ENCODE results near the gene ISLR2. TPM values are rescaled to one million over a fixed set of nuclear protein-coding genes. Genes with fewer than 3 reads are reported as not detected.

The ISLR2 gene
- total RNA-seq, 1 experiment from 2014 or later, result 8.9 TPM

GRCh38 chr15:74156678-74157411 is 26.5 kb downstream of the ISLR2 start:
- H3K4me1 Mint-ChIP-seq, result peaks cover 10% of the 10 kb centered on the region
- no peak overlapping the region for H3K4me3 Mint-ChIP-seq
- TF ChIP-seq GABPB1 (CRISPR knock-in tag; IDR thresholded peaks at IDR 0.05), result no peak
- no peak for TF ChIP-seq TP53 (CRISPR knock-in tag; IDR thresholded peaks at IDR 0.05)
- TF ChIP-seq, protein P1, sequence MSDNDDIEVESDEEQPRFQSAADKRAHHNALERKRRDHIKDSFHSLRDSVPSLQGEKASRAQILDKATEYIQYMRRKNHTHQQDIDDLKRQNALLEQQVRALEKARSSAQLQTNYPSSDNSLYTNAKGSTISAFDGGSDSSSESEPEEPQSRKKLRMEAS (CRISPR knock-in tag; IDR thresholded peaks at IDR 0.05), result no peak
- no peak for TF ChIP-seq MXD4 (CRISPR knock-in tag; IDR thresholded peaks at IDR 0.05; ENCODE audit: borderline replicate concordance)
- TF ChIP-seq FOXJ3 (CRISPR knock-in tag; IDR thresholded peaks at IDR 0.05; ENCODE audit: borderline replicate concordance), result no peak
- no peak for TF ChIP-seq ZNF423 (CRISPR knock-in tag; IDR thresholded peaks at IDR 0.05)
- TF ChIP-seq ZNF121 (CRISPR knock-in tag; IDR thresholded peaks at IDR 0.05), result no peak
- TF ChIP-seq JAZF1 (CRISPR knock-in tag; IDR thresholded peaks at IDR 0.05), result no peak
- ChIA-PET CTCF (interaction anchor here (0.8 to 2.4 kb wide), 9 partner anchors 12 to 184 kb away, joined by 3 to 10 read pairs (median 5); partner anchors contain the start of gene STRA6), POLR2A (no interaction called here)
- DNase-seq (ENCODE audit: low spot score) (no peak), ATAC-seq (peak; percentile 36; the same call in 1 of the 2 replicates)
- no peaks in the 10 kb centered on the region for H3K9me3 Mint-ChIP-seq
- peaks cover 2% of the 10 kb centered on the region; the same call in 1 of the 2 replicates for H3K27me3 Mint-ChIP-seq (ENCODE audit: low read depth)
- H3K36me3 Mint-ChIP-seq, result no peaks in the 10 kb centered on the region
- no peak overlapping the region for H3K27ac Mint-ChIP-seq

DNA sequence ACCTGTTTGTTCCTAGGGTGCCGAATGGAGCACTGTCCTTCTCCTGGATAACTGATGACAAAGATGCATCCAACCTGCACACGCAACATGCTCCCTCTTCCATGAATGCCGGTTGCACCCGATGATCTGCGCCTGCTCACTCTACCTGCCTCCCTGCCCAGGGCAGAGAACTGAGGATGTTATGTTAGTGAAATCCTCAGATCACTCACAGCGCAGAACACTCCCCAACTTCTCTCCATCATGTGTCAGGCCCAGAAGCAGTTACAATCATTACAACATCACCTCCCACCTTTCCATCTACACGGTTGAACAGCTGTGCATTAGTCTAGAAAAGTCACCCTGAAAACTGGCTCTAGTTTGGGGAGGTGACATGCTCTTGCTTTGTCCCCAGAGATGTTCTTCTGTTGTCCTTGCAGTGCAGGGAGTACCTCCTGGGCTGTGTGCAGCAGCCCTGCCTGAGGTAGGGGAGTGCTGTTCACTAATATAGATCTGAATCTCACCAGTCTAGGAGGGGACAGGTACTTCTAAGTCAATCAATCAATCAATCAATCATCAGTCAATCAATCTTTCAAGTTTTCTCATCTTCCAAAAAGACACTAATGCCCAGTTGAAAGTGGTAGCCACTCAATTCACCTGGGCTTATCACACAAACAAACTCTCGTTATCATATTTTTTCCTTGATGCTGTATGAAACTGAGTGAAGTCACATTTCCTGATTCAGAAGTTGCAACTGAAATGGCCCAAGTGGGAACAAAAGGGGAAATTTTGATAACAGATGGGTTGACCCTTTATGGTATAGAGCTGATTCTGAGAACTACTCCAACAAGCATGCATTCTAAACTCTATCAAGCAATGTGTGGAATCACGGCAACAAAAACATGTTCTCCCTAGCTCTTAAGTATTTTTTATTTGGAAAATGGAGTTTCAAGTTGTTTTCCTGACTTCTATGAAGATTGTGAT is 27.8 kb downstream of the ISLR2 start:
- Mint-ChIP-seq H3K4me3 (no peak overlapping the region), H3K27ac (no peak overlapping the region), H3K27me3 (ENCODE audit: low read depth) (peaks cover 2% of the 10 kb centered on the region; the same call in 1 of the 2 replicates), H3K4me1 (peaks cover 10% of the 10 kb centered on the region), H3K9me3 (no peaks in the 10 kb centered on the region), H3K36me3 (no peaks in the 10 kb centered on the region)
- no peak for DNase-seq (ENCODE audit: low spot score)
- no peak for ATAC-seq
- CTCF ChIA-PET, result interaction anchor here (2.4 kb wide), 1 partner anchor 44 kb away, joined by 7 read pairs; the partner anchor contains the start of gene STRA6
- POLR2A ChIA-PET, result no interaction called here
- TF ChIP-seq PRRX2 (CRISPR knock-in tag; IDR thresholded peaks at IDR 0.05) (no peak), KAT7 (CRISPR knock-in tag; IDR thresholded peaks at IDR 0.05; ENCODE audit: borderline replicate concordance) (no peak), NR2C2 (CRISPR knock-in tag; IDR thresholded peaks at IDR 0.05) (no peak), NFATC4 (CRISPR knock-in tag; IDR thresholded peaks at IDR 0.05) (no peak), NFE2L1 (CRISPR knock-in tag; IDR thresholded peaks at IDR 0.05) (no peak), FOXK1 (CRISPR knock-in tag; IDR thresholded peaks at IDR 0.05) (no peak), NFYB (CRISPR knock-in tag; conservative IDR thresholded peaks at IDR 0.05; ENCODE audit: low read depth) (no peak), RORB (CRISPR knock-in tag; IDR thresholded peaks at IDR 0.05) (no peak), ESRRA (CRISPR knock-in tag; IDR thresholded peaks at IDR 0.05; ENCODE audit: borderline replicate concordance) (no peak)
- TF ChIP-seq, protein P2, sequence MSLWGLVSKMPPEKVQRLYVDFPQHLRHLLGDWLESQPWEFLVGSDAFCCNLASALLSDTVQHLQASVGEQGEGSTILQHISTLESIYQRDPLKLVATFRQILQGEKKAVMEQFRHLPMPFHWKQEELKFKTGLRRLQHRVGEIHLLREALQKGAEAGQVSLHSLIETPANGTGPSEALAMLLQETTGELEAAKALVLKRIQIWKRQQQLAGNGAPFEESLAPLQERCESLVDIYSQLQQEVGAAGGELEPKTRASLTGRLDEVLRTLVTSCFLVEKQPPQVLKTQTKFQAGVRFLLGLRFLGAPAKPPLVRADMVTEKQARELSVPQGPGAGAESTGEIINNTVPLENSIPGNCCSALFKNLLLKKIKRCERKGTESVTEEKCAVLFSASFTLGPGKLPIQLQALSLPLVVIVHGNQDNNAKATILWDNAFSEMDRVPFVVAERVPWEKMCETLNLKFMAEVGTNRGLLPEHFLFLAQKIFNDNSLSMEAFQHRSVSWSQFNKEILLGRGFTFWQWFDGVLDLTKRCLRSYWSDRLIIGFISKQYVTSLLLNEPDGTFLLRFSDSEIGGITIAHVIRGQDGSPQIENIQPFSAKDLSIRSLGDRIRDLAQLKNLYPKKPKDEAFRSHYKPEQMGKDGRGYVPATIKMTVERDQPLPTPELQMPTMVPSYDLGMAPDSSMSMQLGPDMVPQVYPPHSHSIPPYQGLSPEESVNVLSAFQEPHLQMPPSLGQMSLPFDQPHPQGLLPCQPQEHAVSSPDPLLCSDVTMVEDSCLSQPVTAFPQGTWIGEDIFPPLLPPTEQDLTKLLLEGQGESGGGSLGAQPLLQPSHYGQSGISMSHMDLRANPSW (CRISPR knock-in tag; conservative IDR thresholded peaks at IDR 0.05; ENCODE audit: low read depth), result no peak
- TF ChIP-seq, protein P3, sequence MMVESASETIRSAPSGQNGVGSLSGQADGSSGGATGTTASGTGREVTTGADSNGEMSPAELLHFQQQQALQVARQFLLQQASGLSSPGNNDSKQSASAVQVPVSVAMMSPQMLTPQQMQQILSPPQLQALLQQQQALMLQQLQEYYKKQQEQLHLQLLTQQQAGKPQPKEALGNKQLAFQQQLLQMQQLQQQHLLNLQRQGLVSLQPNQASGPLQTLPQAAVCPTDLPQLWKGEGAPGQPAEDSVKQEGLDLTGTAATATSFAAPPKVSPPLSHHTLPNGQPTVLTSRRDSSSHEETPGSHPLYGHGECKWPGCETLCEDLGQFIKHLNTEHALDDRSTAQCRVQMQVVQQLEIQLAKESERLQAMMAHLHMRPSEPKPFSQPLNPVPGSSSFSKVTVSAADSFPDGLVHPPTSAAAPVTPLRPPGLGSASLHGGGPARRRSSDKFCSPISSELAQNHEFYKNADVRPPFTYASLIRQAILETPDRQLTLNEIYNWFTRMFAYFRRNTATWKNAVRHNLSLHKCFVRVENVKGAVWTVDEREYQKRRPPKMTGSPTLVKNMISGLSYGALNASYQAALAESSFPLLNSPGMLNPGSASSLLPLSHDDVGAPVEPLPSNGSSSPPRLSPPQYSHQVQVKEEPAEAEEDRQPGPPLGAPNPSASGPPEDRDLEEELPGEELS (CRISPR knock-in tag; IDR thresholded peaks at IDR 0.05), result no peak
- TF ChIP-seq, protein P4, sequence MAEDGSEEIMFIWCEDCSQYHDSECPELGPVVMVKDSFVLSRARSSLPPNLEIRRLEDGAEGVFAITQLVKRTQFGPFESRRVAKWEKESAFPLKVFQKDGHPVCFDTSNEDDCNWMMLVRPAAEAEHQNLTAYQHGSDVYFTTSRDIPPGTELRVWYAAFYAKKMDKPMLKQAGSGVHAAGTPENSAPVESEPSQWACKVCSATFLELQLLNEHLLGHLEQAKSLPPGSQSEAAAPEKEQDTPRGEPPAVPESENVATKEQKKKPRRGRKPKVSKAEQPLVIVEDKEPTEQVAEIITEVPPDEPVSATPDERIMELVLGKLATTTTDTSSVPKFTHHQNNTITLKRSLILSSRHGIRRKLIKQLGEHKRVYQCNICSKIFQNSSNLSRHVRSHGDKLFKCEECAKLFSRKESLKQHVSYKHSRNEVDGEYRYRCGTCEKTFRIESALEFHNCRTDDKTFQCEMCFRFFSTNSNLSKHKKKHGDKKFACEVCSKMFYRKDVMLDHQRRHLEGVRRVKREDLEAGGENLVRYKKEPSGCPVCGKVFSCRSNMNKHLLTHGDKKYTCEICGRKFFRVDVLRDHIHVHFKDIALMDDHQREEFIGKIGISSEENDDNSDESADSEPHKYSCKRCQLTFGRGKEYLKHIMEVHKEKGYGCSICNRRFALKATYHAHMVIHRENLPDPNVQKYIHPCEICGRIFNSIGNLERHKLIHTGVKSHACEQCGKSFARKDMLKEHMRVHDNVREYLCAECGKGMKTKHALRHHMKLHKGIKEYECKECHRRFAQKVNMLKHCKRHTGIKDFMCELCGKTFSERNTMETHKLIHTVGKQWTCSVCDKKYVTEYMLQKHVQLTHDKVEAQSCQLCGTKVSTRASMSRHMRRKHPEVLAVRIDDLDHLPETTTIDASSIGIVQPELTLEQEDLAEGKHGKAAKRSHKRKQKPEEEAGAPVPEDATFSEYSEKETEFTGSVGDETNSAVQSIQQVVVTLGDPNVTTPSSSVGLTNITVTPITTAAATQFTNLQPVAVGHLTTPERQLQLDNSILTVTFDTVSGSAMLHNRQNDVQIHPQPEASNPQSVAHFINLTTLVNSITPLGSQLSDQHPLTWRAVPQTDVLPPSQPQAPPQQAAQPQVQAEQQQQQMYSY (CRISPR knock-in tag; IDR thresholded peaks at IDR 0.05), result no peak
- TF ChIP-seq, protein P5, sequence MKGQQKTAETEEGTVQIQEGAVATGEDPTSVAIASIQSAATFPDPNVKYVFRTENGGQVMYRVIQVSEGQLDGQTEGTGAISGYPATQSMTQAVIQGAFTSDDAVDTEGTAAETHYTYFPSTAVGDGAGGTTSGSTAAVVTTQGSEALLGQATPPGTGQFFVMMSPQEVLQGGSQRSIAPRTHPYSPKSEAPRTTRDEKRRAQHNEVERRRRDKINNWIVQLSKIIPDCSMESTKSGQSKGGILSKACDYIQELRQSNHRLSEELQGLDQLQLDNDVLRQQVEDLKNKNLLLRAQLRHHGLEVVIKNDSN (CRISPR knock-in tag; IDR thresholded peaks at IDR 0.05), result no peak

Measured in WTC11 (cell line).